ENCODE results near the gene DNAJB12.
A peak's percentile ranks its signal among the peaks of the same experiment; 100 is the strongest.
"Not testable (repeated sequence)": the region's sequence is repeated elsewhere in the genome, so short reads cannot be mapped to it uniquely, and the experiment has no call there.

The DNAJB12 gene

GRCh38 chr10:72353028-72353964 lies 1.4 kb downstream of the DNAJB12 start:
- DNase-seq: no peak

DNA sequence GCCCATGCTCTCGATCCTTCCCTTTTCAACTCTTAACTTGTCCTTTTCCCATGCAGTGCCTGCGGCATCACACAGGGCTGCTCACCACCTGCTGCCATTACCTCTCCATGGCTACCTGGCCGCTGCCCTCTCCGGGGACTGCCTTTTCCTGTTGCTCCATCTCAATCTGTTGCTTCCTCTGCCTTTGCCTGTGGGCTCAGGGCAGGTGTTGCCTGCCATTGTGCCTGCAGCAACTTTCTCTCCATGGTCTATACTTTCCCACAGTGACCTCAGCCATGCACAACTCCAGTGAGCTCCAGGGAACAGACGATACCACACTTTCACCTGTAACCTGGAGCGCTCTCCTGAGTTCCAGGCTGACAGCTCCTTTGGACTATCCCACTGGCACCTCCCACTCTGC lies 3.2 kb downstream of the DNAJB12 start:
- no peak for DNase-seq

DNA sequence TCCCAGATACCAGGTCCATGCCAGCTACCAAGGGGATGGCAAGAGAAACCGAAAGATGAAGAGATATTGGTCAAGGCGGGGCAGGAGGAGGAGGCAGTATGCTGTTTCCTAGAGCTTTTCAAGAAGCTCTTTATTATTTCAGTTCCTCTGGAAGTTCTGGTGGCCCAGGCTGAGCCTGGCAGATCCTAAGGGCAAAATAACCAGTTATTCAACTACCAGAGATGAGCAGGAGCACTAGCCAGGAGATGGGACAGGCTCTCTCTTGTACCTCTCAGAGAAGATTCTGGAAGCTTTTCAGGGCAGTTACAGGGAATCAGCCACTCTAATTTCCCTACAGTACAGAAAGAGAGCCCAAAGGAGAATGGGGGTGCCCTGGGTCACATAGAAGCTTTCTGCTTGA lies 5.3 kb downstream of the DNAJB12 start:
- no peak for DNase-seq

DNA sequence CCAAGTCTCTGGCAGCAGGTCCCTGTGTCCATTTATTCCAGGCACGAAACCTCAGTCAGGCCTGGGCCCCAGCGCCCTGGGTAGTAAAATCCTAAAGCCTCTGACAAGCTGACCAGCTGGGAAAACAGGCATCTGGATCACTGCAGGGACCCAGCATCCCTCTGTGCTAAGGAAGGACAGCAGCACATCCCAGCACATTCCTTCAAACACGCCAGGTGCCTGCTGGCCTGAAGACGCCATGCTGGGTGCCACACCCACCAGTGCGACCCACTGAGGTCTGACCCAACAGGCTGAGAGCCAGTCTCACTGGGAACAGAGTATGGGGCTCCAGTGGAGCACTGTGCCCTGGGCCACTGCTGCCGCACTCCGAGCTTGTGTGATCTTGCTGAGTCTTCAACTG lies 6.4 kb downstream of the DNAJB12 start:
- DNase-seq: no peak

DNA sequence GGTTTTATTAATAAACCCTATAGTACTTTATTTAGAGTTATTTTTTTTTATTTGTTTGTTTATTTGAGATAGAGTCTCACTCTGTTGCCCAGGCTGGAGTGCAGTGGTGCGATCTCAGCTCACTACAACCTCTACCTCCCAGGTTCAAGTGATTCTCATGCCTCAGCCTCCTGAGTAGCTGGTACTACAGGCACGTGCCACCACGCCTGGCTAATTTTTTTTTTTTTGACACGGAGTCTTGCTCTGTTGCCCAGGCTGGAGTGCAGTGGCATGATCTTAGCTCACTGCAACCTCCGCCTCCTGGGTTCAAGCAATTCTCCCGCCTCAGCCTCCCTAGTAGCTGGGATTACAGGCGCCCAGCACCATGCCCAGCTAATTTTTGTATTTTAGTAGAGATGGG lies 8.6 kb downstream of the DNAJB12 start:
- not testable (repeated sequence) for DNase-seq

GRCh38 chr10:72344932-72345331 lies 9.8 kb downstream of the DNAJB12 start:
- peak; percentile 29 for DNase-seq

DNA sequence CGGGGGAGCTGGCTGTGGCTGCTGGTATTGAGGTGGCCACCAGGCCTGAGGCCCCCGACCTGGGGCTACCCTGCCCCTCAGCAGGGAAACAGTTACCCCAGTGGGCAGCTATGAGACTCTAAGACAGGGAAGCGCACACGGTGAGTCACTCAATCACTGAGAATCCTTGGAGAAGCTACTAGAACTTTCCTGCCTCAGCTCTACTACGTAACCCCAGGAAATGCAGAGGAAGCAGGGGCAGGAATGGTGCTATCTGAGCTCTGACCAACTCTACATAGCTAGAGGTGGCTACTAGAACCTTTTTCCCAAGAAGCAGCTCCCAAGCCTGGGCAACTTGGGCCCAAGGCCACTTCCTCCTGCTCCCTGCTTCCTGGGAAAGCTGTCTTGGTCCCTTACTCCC lies 11.8 kb downstream of the DNAJB12 start:
- DNase-seq: no peak

DNA sequence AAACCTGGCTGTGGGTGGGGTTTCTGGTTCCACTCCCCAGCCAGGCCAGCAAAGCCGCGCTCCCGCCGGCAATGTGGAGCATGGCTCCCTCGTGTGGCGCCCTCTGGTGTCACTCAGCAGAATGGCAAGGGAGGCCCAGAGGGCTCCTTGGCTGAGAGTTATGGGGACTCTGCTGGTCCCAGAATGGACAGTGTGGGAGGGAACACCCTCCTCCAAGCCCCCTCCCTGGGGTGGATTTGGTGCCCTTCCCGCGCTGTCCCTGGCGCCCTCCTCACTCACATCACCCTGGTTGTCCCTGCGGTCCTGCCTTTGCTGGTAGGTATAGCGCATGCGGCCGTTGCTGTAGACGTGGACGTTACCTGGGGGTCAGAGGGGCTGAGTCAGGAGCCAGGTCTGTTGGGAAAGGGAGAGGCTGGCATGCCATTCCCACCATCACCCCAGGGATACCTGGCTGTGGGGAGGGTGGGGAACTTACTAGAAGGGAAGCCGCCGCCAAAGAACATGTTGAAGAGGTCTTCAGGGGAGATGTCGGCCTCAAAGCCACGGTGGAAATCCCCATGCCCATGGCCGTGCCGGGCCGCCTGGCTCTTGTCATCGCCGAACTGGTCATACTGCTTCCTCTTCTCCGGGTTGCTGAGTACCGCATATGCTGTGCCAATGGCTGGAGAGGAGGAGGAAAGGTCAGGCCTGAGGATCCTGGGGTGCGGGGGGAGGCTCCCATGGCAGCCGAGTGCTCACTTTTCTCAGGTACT lies 14.0 kb downstream of the DNAJB12 start:
- DNase-seq: peak; percentile 6

DNA sequence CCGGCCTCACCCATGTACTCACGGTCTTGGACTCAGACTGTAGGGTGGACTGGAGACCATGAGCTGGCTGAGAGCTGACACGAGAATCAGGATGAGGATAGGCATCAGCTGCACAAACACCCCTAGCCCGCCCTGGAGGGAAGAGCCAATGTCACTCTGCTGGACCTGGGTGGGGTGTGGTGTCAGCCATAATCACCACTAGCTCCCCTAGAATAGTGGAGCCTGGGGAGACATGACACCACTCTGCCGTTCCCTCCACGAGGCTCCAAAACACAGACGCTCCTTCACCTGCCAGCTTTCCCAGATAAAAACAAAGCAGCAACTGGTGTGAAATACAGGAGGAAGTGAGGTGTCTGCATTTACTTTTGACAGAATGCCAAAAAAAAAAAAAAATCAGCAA lies 16.5 kb downstream of the DNAJB12 start:
- DNase-seq: no peak

DNA sequence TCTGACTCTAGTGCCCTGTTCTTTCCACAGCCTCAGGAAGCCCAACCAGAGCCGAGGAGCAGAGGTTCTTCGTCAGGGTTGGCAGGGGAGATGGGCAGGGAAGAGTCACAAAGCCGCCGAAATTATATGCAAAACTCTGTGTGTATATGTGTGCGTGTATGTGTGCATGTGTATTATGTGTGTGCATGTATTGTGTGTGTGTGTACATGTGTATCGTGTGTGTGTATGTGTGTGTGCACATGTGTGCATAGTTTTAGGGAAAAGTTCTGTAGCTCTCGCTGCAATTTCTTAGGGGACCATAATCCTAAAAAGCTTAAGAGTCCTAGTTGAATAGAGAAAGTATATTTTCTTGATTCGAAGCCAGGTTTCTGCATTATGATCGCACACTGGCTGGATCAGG lies 17.0 kb downstream of the DNAJB12 start:
- no peak for DNase-seq

- peak; percentile 20 for DNase-seq
These were observed 17.6 kb downstream of the DNAJB12 start for GRCh38 chr10:72337039-72337629.

GRCh38 chr10:72336259-72337038 lies 18.3 kb downstream of the DNAJB12 start:
- peak; percentile 28 for DNase-seq

- DNase-seq: peak; percentile 89
These were observed 19.1 kb downstream of the DNAJB12 start for GRCh38 chr10:72335394-72336258.

DNA sequence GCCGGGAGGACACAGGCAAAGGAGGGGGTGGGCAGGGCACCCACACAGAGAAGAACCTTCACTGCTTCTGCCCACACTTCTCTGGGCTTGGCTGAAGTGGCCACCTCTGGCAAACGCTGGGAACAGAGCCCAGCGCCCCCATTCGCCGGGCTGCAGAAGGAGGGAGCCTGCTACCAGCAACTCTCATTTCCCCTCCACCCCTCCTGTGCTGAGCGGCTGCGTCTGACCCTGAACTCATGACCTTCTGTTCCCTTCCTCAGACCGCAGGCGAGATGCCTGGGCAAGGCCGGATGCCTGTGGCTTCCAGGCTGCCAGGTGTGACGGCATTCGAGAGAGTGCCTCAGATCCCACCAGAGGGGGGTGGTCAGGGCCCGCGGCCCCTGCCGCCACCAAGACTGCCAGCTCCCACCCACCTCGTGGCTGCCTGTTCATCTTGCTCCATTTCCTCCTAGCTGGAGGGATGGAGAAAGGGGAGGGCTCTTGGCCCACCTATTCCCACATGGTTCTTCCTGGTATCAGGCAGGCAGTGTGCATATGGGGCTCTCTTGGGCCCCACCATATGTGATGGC lies 19.8 kb downstream of the DNAJB12 start:
- DNase-seq: peak; percentile 98

DNA sequence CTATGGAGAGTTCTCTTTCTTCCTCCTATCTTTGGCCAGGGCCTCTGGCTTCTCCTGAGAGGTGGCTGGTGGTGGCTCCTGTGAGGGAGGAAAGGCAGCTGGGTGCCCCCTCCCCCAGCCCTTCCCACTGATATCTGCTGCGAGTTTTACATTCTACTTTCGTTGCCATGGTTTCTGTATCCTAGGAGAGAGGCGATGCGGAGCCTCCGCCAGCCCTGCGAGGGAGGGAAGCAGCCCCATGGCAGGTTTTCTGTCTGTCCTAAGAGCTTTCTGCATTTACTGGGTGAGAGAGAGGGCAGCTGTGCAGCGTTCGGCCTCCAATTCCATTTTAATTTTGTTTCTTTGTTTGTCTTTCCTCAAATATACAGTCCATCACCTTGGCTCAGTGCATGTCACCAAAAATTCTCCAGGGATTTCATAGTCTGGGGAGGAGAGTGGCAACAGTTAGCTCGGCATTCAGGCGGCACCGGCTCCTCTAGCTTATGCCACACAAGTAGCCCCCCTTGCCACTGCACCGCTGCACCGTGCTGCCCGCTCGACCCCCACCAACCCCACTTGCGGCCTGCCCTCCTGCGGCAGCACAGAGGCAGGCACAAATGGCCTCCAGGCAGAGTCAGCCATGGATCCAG lies 20.4 kb downstream of the DNAJB12 start:
- no peak for DNase-seq

DNA sequence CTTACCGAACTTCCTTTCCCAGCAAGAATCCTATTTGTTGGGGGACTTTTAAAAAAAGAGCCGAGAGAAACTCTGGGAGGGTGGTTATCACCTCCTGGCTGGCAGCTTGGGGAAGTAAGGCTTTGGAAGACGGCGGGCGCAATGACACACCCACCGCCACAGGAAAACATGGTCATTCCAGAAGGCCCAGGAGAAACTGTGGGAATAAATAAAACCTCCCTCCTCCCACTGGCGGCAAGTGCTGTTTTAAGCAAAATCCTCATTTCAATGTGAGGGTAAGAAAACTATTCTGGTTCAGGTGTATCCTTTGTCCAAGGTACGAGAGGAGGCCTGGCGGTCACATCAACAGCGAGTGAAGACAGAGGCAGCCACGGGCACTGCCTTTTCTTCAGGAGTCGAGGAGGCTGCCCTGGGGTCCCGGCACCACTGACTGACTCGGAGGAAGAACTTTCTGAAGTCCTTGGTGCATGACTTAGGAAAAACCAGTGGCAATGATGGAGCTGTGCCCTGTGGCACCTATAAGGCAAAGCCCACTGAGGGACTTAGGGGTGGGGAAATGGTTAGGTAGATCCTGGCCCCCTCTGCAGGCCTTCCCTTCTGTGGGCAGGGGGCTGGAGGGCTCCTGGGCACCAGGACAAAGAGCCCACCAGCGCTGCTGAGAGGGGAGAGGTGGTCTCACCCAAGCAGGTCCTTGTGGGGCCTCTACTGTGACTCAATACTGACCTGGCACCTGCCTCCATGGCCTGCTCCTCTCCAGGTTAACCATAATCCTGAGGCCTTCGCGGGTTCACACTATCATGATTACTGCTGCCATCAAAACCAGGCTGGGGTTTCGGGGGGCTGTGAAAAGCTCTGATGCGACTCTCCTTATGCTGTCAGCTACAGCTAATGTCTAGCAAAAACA lies 21.4 kb downstream of the DNAJB12 start:
- DNase-seq: no peak

DNA sequence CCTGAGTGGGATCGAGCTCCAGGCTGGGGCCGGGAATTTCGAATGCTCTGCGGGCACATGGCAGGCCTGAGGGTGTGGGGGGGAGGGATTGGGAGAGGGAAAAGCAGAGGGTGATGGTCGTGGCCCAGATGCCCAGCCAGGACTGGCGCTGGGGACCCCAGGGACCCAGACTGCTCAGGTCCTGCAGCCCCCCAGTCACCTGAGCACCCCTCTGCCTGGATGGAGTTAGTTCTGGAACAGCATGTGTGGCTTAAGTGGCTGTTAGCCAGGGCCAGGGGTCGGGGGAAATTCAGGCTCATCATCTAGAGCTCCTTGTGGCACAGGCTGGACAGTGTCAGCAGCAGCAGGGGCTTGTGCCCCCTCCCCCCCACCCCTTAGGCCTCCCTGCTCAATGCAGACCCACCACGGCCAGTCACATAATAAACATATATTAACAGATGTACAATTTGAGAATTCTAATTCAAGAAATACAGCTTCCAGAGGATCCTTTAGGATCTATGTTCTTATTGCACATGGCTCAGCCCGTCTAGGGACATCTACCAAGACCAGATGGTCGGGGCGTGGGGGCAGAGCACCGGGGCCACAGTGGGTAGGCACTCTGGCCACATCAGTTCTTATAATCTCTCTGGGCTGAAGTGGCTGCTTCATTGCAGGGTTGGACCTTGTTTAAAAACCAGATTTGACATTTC lies 22.2 kb downstream of the DNAJB12 start:
- DNase-seq: peak; percentile 23

- peak; percentile 95 for DNase-seq
These were observed 22.9 kb downstream of the DNAJB12 start for GRCh38 chr10:72331575-72332422.
